T follicular helper cell (primary cell): ENCODE measurements around the gene MUC5AC.
"Not testable (repeated sequence)": the region's sequence is repeated elsewhere in the genome, so short reads cannot be mapped to it uniquely, and the experiment has no call there.

Experiments used
- DNase-seq: peaks from one replicate; pipeline ENCODE4 v3.0.0-alpha.2; 2020; ENCODE audit warnings: low read depth

The MUC5AC gene

DNA sequence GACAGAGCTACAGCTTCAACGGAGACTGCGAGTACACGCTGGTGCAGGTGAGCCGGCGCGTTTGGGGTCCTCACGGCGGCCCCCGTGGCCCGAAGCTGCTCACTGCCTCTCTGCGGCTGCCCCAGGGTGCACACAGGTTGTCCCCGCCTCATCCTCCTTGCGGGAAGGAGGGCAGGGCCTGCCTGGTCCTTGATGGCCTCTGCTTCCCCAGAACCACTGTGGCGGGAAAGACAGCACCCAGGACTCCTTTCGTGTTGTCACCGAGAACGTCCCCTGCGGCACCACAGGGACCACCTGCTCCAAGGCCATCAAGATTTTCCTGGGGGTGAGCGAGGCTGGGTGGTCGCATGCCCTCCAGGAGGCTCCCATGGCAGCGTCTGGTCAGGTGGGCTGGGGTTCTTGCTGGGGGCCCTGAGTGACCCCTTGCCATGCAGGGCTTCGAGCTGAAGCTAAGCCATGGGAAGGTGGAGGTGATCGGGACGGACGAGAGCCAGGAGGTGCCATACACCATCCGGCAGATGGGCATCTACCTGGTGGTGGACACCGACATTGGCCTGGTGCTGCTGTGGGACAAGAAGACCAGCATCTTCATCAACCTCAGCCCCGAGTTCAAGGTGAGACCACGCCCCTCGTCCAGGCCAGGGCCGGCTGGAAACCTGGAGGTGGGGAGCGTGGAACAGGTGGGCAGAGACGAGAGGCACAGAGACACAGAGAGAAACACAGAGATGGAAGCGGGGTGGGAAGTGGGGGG is 19.4 kb downstream of the MUC5AC start:
- no peak for DNase-seq

DNA sequence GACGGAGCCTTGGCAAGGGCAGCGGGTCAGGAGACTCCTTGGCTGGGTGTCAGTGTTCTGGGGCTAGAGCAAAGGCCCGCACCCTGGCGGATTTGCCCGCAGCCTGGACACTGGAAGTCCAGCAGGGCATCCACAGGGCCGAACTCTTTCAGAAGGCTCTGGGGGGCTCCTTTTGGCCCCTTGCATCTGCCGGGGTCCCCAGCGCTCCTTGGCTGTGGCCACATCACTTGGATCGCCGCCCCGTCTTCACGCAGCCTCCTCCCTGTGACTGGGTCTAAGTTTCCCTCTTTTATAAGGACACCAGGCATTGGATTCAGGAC is 20.0 kb downstream of the MUC5AC start:
- DNase-seq: no peak

DNA sequence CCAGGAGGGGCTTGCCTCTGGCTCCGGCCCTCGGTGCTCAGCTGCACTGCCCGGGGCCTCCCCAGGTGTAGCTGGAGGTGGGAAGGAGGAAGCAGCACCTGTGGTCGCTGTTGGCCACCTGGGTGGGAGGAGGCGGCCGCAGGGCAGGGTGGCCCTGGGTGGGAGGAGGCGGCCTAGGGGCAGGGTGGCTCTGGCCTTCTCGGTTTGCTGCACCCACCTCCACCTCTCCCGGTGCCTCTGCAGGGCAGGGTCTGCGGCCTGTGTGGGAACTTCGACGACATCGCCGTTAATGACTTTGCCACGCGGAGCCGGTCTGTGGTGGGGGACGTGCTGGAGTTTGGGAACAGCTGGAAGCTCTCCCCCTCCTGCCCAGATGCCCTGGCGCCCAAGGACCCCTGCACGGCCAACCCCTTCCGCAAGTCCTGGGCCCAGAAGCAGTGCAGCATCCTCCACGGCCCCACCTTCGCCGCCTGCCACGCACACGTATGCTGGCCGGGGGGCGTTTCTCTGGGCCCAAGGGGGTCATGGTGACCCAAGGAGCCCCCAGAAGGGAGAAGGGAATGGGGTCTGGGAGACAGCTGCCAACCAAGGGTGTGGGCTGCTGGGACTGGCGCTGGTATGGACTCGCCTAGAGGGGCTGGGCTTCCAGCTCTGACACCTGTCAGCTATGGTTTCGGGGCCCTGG is 20.6 kb downstream of the MUC5AC start:
- no peak for DNase-seq

DNA sequence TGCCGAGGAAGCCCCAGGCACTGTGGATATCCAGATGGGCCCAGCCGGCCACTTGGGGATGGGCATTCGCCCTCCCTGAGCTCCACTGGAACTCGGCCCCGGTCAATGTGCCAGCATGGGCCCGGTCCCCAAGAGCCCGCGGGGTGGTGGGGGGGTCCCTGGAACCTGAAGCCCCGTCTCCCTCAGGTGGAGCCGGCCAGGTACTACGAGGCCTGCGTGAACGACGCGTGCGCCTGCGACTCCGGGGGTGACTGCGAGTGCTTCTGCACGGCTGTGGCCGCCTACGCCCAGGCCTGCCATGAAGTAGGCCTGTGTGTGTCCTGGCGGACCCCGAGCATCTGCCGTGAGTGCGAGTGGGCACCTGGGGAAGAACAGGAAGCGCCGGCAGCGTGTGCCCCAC is 21.2 kb downstream of the MUC5AC start:
- DNase-seq: no peak

DNA sequence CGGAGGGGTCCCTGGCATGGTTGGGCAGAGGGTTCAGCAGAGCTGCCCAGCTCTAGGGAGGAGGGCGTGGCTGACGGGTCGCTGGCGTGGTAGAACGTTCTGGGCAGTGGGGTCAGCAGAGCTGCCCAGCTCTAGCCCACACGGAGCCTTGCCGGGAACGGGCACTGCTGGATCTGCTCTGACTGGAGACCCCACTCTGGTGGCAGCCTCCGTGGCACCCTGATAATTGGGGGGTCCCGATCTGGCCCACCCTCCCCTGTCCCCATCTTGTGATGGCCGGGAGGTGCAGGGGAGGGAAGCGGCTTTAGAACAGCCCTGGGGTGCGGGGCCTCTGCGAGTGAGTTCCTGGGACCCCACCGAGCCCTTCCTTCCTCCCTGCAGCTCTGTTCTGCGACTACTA is 21.9 kb downstream of the MUC5AC start:
- no peak for DNase-seq

DNA sequence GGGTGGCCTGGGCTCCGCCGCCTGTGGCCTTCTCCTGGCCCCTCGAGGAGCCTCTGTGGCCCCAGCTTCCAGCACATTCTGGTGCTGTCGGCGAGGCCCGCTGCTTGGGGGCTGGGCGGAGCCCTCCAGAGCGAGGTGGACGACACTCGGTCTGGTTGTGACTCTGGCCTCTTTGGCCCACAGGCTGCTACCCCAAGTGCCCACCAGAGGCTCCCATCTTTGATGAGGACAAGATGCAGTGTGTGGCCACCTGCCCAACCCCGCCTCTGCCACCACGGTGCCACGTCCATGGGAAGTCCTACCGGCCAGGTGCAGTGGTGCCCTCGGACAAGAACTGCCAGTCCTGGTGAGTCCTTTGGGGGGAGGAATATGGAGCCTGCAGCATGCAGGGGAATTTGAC is 22.4 kb downstream of the MUC5AC start:
- DNase-seq: no peak

DNA sequence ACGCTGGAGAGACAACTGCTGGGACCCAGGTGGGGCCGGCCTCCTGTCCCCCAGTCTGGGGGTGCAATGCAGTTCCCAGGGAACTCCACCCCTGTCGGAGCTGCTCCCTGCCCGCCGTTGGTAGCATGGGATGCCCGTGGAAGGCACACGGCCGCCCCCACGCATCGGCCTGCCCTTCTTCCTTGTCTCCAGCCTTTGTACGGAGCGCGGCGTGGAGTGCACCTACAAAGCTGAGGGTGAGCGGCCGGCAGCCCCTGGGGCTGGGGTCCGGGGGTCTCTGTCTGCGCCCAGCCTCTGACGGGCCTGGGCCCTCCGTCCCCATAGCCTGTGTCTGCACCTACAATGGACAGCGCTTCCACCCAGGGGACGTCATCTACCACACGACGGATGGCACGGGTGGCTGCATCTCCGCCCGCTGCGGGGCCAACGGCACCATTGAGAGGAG is 23.2 kb downstream of the MUC5AC start:
- no peak for DNase-seq

DNA sequence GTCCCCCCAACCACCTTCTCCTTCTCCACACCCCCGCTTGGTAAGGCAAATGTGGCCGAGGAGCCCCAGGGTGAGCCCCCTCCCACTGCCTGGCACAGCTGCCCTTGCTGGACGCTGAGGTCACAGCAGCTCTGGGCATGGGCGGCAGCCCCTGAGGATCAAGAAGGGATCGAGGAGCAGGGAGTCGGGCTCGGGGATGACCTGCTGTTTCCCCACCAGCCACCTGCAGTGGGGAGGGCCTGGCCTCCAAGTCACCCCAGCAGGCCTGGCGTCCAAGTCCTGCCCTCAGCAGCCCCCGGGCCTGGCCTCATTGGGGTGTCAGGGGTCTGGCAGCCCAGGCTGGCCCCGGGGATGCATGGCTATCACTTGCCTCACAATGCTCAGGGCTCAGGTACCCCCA is 23.7 kb downstream of the MUC5AC start:
- DNase-seq: no peak

DNA sequence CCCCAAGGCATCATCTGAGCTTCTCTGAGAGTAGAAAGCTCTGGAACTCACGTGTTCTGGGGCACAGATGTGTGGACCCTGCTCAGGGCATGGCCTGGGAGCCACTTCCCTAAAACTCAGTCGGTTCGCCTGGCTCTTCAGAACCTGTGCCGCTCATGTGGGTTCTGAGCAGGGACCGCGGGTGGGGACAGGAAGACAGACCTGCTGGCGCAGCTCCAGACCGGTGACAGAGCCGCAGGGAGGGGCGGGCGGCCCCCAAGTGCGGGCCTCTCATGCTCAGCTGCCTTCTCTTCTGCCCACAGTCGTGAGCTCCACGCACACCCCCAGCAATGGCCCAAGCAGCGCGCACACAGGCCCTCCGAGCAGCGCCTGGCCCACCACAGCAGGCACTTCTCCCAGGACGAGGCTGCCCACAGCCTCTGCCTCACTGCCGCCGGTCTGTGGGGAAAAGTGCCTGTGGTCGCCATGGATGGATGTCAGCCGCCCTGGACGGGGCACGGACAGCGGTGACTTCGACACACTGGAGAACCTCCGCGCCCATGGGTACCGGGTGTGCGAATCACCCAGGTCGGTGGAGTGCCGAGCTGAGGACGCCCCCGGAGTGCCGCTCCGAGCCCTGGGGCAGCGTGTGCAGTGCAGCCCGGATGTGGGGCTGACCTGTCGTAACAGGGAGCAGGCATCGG is 24.2 kb downstream of the MUC5AC start:
- no peak for DNase-seq

DNA sequence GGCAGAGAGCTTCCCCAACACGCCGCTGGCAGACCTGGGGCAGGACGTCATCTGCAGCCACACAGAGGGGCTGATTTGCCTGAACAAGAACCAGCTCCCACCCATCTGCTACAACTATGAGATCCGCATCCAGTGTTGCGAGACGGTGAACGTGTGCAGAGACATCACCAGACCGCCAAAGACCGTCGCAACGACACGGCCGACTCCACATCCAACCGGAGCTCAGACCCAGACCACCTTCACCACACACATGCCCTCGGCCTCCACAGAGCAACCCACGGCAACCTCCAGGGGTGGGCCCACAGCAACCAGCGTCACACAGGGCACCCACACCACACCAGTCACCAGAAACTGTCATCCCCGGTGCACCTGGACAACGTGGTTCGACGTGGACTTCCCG is 26.4 kb downstream of the MUC5AC start:
- DNase-seq: not testable (repeated sequence)

DNA sequence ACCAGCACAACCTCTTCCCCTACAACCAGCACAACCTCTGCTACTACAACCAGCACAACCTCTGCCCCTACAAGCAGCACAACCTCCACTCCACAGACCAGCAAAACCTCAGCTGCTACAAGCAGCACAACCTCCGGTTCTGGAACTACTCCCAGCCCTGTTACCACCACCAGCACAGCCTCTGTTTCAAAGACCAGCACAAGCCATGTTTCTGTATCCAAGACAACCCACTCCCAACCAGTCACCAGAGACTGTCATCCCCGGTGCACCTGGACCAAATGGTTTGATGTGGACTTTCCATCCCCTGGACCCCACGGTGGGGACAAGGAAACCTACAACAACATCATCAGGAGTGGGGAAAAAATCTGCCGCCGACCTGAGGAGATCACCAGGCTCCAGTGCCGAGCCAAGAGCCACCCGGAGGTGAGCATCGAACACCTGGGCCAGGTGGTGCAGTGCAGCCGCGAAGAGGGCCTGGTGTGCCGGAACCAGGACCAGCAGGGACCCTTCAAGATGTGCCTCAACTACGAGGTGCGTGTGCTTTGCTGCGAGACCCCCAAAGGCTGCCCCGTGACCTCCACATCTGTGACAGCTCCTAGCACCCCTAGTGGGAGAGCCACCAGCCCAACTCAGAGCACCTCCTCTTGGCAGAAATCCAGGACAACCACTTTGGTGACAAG is 30.8 kb downstream of the MUC5AC start:
- DNase-seq: not testable (repeated sequence)

DNA sequence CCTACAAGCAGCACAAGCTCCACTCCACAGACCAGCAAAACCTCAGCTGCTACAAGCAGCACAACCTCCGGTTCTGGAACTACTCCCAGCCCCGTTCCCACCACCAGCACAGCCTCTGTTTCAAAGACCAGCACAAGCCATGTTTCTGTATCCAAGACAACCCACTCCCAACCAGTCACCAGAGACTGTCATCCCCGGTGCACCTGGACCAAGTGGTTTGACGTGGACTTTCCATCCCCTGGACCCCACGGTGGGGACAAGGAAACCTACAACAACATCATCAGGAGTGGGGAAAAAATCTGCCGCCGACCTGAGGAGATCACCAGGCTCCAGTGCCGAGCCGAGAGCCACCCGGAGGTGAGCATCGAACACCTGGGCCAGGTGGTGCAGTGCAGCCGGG is 32.1 kb downstream of the MUC5AC start:
- DNase-seq: not testable (repeated sequence)

DNA sequence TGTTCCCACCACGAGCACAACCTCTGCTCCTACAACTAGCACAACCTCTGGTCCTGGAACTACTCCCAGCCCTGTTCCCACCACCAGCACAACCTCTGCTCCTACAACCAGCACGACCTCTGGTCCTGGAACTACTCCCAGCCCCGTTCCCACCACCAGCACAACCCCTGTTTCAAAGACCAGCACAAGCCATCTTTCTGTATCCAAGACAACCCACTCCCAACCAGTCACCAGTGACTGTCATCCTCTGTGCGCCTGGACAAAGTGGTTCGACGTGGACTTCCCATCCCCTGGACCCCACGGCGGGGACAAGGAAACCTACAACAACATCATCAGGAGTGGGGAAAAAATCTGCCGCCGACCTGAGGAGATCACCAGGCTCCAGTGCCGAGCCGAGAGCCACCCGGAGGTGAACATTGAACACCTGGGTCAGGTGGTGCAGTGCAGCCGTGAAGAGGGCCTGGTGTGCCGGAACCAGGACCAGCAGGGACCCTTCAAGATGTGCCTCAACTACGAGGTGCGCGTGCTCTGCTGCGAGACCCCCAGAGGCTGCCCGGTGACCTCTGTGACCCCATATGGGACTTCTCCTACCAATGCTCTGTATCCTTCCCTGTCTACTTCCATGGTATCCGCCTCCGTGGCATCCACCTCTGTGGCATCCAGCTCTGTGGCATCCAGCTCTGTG is 34.2 kb downstream of the MUC5AC start:
- DNase-seq: not testable (repeated sequence)

DNA sequence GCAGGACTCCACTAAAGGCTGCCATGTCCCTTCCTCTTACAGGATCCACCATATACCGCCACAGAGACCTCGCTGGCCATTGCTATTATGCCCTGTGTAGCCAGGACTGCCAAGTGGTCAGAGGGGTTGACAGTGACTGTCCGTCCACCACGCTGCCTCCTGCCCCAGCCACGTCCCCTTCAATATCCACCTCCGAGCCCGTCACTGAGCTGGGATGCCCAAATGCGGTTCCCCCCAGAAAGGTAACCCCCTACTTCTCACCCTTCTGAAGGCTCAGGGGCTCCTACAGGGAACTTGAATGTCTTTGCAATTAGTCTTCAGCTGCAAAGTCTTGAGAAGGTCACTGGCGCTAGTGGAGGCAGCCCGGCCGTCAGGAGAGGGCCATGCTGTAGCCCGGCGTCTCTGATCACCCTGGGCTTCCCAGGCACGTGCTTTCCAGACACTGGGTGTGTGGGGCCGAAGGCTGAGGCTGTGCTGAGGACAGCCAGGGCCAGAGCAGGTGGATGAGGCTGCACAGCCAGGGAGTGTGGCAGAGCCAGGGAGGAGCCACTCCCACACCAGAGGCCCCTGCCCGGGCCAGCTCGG is 35.1 kb downstream of the MUC5AC start:
- DNase-seq: no peak

DNA sequence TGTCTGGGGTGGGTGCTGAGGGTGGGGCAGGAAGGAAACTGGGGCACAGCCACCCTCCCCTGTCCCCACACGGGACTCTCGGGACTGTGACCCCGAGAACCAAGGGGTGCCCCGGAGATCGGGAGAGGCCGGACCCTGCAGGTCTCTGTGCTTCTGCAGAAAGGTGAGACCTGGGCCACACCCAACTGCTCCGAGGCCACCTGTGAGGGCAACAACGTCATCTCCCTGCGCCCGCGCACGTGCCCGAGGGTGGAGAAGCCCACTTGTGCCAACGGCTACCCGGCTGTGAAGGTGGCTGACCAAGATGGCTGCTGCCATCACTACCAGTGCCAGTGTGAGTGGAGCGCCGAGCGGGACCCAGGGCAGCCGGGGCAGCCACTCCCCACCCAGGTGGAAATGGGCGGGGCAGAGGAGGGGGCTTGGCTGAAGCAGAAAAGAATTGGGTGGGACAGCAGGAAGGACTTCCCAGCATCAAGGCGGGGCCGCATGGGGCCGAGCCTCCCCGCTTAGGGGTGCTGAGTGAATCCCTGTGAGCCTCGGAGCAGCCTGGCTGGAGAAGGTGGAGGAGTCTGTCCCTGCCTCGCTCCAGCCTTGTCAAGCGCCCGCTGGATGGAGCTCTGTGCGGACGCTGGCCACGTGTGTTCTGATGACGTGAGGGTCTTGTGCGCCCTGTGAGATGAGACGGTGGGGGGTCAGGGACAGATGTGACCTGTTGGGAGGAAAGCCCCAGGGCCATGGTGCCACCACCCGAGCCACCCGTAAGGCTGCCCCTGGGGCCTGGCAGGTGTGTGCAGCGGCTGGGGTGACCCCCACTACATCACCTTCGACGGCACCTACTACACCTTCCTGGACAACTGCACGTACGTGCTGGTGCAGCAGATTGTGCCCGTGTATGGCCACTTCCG is 35.8 kb downstream of the MUC5AC start:
- DNase-seq: no peak

DNA sequence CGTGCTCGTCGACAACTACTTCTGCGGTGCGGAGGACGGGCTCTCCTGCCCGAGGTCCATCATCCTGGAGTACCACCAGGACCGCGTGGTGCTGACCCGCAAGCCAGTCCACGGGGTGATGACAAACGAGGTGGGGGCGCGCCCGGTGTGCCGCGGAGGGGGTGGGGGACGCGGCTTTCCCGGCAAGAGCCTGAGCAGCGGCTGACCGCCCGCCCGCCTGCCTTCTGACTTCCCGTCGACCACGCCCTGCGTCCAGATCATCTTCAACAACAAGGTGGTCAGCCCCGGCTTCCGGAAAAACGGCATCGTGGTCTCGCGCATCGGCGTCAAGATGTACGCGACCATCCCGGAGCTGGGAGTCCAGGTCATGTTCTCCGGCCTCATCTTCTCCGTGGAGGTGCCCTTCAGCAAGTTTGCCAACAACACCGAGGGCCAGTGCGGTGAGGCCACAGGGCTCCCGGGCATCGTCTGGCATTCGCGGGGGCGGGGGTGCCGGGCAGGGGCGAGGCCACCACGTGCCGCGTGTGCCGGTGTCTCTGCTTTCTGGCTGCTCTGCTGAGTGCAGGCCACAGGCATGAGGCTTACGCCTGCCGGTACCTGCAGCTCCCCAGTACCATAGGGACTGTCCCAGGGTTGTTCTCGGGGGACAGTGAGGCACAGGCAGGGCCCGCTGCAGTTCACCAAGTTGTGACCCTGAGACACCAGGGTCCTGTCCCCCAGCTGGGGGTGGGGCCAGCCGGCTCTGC is 36.7 kb downstream of the MUC5AC start:
- no peak for DNase-seq

DNA sequence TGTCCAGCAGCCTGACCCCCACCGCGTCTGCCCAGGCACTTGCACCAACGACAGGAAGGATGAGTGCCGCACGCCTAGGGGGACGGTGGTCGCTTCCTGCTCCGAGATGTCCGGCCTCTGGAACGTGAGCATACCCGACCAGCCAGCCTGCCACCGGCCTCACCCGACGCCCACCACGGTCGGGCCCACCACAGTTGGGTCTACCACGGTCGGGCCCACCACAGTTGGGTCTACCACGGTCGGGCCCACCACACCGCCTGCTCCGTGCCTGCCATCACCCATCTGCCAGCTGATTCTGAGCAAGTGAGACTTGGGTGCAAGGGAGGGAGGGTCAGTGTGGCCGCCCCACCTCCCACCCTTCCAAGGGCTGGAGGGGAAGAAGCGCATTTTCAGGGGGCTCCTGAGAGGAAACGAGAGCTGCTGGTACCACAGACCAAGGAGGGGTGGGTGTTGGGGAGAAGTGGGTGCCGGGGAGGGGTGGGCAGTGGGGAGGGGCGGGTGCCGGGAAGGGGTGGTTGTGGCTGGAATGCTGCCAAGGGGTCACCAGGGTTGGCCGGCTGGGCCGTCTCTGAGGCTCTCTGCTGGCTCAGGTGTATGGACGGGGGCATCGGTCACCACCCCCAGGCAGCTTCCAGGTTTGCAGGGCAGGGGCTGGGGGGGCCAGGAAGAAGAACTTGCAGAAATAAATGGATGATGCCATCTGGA is 37.4 kb downstream of the MUC5AC start:
- no peak for DNase-seq

DNA sequence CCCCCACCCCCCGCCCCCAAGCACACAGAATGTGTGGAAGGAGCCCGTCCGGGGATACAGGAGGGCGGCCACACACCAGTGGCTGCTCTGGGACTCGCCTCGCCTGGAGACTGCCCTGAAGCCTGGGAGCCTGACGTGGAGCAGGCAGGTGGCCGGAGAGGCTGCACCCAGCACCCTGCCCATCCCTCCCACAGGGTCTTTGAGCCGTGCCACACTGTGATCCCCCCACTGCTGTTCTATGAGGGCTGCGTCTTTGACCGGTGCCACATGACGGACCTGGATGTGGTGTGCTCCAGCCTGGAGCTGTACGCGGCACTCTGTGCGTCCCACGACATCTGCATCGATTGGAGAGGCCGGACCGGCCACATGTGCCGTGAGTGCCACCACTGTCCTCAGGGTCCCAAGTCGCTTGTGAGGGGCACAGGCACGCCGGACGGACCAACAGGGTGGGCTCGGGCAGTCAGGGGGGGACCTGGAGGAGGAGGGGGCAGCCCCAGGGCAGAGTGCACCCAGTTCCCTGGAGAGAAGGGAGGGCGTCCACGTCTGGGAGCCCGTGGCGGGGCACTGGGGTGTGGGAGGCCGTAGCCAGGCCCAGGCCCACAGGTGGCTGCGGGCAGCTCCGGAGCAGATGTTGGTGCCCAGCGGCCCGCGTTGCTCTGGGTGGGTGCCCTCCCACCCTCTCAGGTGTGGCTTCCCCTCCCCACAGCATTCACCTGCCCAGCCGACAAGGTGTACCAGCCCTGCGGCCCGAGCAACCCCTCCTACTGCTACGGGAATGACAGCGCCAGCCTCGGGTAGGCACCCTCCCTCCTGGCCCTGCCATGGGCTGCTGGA is 38.1 kb downstream of the MUC5AC start:
- DNase-seq: no peak
